IMR-90 (cell line): ENCODE data around the gene CITED2. TPM values are rescaled to one million over a fixed set of nuclear protein-coding genes. Genes with fewer than 3 reads are reported as not detected.

Source experiments
- CHD1 ChIP-seq: IDR thresholded peaks from 2 replicates; pipeline ENCODE4 v1.6.1; 2012; ENCODE audit warnings: low read depth, low read length, improper control_type of control experiment
- MXI1 ChIP-seq: IDR thresholded peaks from 2 replicates; pipeline ENCODE4 v1.6.1; 2012; ENCODE audit warnings: low read depth, mild to moderate bottlenecking, low read length, moderate library complexity, borderline replicate concordance
- NFE2L2 ChIP-seq: fragments of 150-350 bp; IDR thresholded peaks from 2 replicates; pipeline ENCODE4 v1.6.1; 2016; ENCODE audit warnings: low read depth, mild to moderate bottlenecking, low read length
- RFX5 ChIP-seq: IDR thresholded peaks from 2 replicates; pipeline ENCODE4 v1.8.0; 2012; ENCODE audit warnings: low read depth, mild to moderate bottlenecking, low read length, moderate library complexity
- polyA plus RNA-seq, 3 experiments: library from polyadenylated mRNA; depleted of rRNA; stranded (reverse); fragments of >200 nt; gene quantifications; 2 replicates each; pipeline ENCODE4 v1.2.3, GENCODE V29; 2012; ENCODE audit warnings: low replicate concordance in 1 of 3
- total RNA-seq: library from RNA; depleted of rRNA; stranded (reverse); fragments of >200 nt; gene quantifications from 2 replicates; pipeline ENCODE4 v1.2.3, GENCODE V29; 2012

Gene CITED2
- total and polyA plus RNA-seq, 2 of the 4 experiments (the other 2 are of a cell fraction) = 163 to 483 TPM

DNA sequence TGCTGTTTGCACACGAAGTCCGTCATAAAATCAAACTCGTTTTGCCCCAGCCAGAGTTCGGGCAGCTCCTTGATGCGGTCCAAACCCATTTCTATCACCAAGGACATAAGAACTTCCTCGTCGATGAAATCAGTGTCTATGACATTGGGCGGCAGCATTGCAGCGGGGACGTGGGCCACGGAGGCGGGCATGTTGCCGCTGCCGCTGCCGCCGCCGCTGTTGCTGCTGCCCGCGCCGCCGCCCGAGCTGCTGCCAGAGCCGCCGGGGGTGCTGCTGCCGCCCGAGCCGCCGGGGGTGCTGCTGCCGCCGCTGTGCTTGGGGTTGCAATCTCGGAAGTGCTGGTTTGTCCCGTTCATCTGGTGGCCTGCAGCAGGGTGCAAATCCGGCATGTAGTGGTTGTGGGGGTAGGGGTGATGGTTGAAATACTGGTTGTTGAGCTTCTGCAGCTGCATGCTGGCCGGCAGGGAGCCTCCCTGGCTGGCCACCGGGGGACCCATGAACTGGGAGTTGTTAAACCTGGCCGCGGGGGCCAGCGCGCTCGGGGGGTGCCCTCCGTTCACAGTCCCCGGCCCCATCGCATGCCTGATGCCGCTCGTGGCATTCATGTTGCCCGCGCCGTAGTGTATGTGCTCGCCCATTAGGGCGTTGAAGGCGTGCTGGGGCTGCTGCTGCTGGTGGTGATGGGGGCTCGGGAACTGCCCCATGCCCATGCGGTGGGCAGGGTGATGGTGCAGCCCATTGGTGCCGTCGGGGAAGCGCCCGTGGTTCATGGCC is 1.1 kb downstream of the CITED2 start (continued):
- no peak for TF ChIP-seq RFX5
- TF ChIP-seq MXI1 = 0 out of 2 replicates have a peak, but pooled peaks have one; percentile 11
- TF ChIP-seq CHD1 = 0 out of 2 replicates have a peak, but pooled peaks have one; percentile 39
- TF ChIP-seq NFE2L2 = no peak
